Measurements from ENCODE around the gene FCRL4. TPM values are rescaled to one million over a fixed set of nuclear protein-coding genes. Genes with fewer than 3 reads are reported as not detected.

The FCRL4 gene
- total RNA-seq, 1 donor from 2014 or later, result not detected

- DNase-seq (ENCODE audit: extremely low spot score, unreplicated experiment), result no peak
- TF ChIP-seq CTCF (IDR thresholded peaks at IDR 0.05), result no peak
- no peak overlapping the region for H3K27ac Mint-ChIP-seq (ENCODE audit: unreplicated experiment)
- no peaks in the 10 kb centered on the region for H3K27me3 Mint-ChIP-seq (ENCODE audit: unreplicated experiment)
- H3K36me3 Mint-ChIP-seq (ENCODE audit: unreplicated experiment), result no peaks in the 10 kb centered on the region
- H3K9me3 Mint-ChIP-seq (ENCODE audit: unreplicated experiment), result no peaks in the 10 kb centered on the region
- no peak overlapping the region for H3K4me3 Mint-ChIP-seq (ENCODE audit: unreplicated experiment)
- H3K4me1 Mint-ChIP-seq (ENCODE audit: unreplicated experiment), result no peaks in the 10 kb centered on the region
Observed at GRCh38 chr1:157540852-157541251, 57.0 kb downstream of the FCRL4 start.

GRCh38 chr1:157540160-157540748 is 57.6 kb downstream of the FCRL4 start:
- Mint-ChIP-seq H3K4me1 (ENCODE audit: unreplicated experiment) (no peaks in the 10 kb centered on the region), H3K4me3 (ENCODE audit: unreplicated experiment) (no peak overlapping the region), H3K27ac (ENCODE audit: unreplicated experiment) (no peak overlapping the region), H3K36me3 (ENCODE audit: unreplicated experiment) (no peaks in the 10 kb centered on the region), H3K9me3 (ENCODE audit: unreplicated experiment) (no peaks in the 10 kb centered on the region), H3K27me3 (ENCODE audit: unreplicated experiment) (no peaks in the 10 kb centered on the region)
- no peak for DNase-seq (ENCODE audit: extremely low spot score, unreplicated experiment)
- TF ChIP-seq CTCF (IDR thresholded peaks at IDR 0.05), result no peak

- no peaks in the 10 kb centered on the region for H3K4me1 Mint-ChIP-seq (ENCODE audit: unreplicated experiment)
- H3K36me3 Mint-ChIP-seq (ENCODE audit: unreplicated experiment), result no peaks in the 10 kb centered on the region
- no peak overlapping the region for H3K27ac Mint-ChIP-seq (ENCODE audit: unreplicated experiment)
- no peak overlapping the region for H3K4me3 Mint-ChIP-seq (ENCODE audit: unreplicated experiment)
- TF ChIP-seq CTCF (IDR thresholded peaks at IDR 0.05), result no peak
- no peaks in the 10 kb centered on the region for H3K9me3 Mint-ChIP-seq (ENCODE audit: unreplicated experiment)
- H3K27me3 Mint-ChIP-seq (ENCODE audit: unreplicated experiment), result no peaks in the 10 kb centered on the region
- DNase-seq (ENCODE audit: extremely low spot score, unreplicated experiment), result no peak
Observed at GRCh38 chr1:157539568-157539967, 58.3 kb downstream of the FCRL4 start.

- Mint-ChIP-seq H3K27me3 (ENCODE audit: unreplicated experiment) (peaks cover 9% of the 10 kb centered on the region), H3K4me1 (ENCODE audit: unreplicated experiment) (no peaks in the 10 kb centered on the region), H3K27ac (ENCODE audit: unreplicated experiment) (no peak overlapping the region), H3K9me3 (ENCODE audit: unreplicated experiment) (no peaks in the 10 kb centered on the region), H3K36me3 (ENCODE audit: unreplicated experiment) (no peaks in the 10 kb centered on the region), H3K4me3 (ENCODE audit: unreplicated experiment) (no peak overlapping the region)
- DNase-seq (ENCODE audit: extremely low spot score, unreplicated experiment), result no peak
- TF ChIP-seq CTCF (IDR thresholded peaks at IDR 0.05), result no peak
Observed at GRCh38 chr1:157532569-157532968, 65.3 kb downstream of the FCRL4 start.

GRCh38 chr1:157523774-157524493 is 74.0 kb downstream of the FCRL4 start:
- TF ChIP-seq CTCF (IDR thresholded peaks at IDR 0.05), result no peak
- no peaks in the 10 kb centered on the region for H3K36me3 Mint-ChIP-seq (ENCODE audit: unreplicated experiment)
- no peak overlapping the region for H3K4me3 Mint-ChIP-seq (ENCODE audit: unreplicated experiment)
- no peaks in the 10 kb centered on the region for H3K27me3 Mint-ChIP-seq (ENCODE audit: unreplicated experiment)
- DNase-seq (ENCODE audit: extremely low spot score, unreplicated experiment), result no peak
- no peaks in the 10 kb centered on the region for H3K9me3 Mint-ChIP-seq (ENCODE audit: unreplicated experiment)
- no peaks in the 10 kb centered on the region for H3K4me1 Mint-ChIP-seq (ENCODE audit: unreplicated experiment)
- H3K27ac Mint-ChIP-seq (ENCODE audit: unreplicated experiment), result no peak overlapping the region

Other genes starting within 250 kb of the FCRL4 start
- not detected in 2 replicates for gene FCRL5, start 45.6 kb downstream of the FCRL4 start, total RNA-seq
- not detected in 2 replicates for gene FCRL3, start 102.7 kb upstream of the FCRL4 start, total RNA-seq
- gene FCRL2, start 179.0 kb upstream of the FCRL4 start, total RNA-seq, result not detected in 2 replicates
- not detected in 2 replicates for gene FCRL1, start 222.0 kb upstream of the FCRL4 start, total RNA-seq
- not detected in 2 replicates for gene CD5L, start 243.7 kb upstream of the FCRL4 start, total RNA-seq

Measured in osteocyte (in vitro differentiated cells).